GM23338 (cell line): Measurements from ENCODE around the gene LEKR1. TPM values are rescaled to one million over a fixed set of nuclear protein-coding genes. Genes with fewer than 3 reads are reported as not detected.

Source experiments
- ATAC-seq: fragments of 200-7000 bp; cut with Tn5 transposase; 3 replicates; pipeline ENCODE4 v1.9.1; 2020
- DNase-seq: peaks from one replicate; pipeline ENCODE4 v3.0.0-alpha.2; 2015; ENCODE audit warnings: low spot score
- H2AFZ ChIP-seq: fragments of 200-600 bp; sonication (generic); 2 replicates; pipeline ENCODE4 v1.8.0; 2016; ENCODE audit warnings: antibody characterized with exemption, mild to moderate bottlenecking, moderate library complexity
- H3F3A ChIP-seq: fragments of 200-600 bp; sonication (generic); replicated peaks from 2 replicates; pipeline ENCODE4 v1.8.0; 2017; ENCODE audit warnings: antibody characterized with exemption, mixed run types, low read depth
- H3K27ac ChIP-seq: fragments of 200-600 bp; sonication (generic); 2 replicates; pipeline ENCODE4 v1.6.1; 2016; ENCODE audit warnings: low read depth
- H3K27me3 ChIP-seq: fragments of 200-600 bp; sonication (generic); 2 replicates; pipeline ENCODE4 v1.8.0; 2016; ENCODE audit warnings: mild to moderate bottlenecking, mixed run types, moderate library complexity; ENCODE audit not compliant: insufficient read depth
- H3K36me3 ChIP-seq: fragments of 200-600 bp; sonication (generic); 2 replicates; pipeline ENCODE4 v1.8.0; 2016; ENCODE audit warnings: mild to moderate bottlenecking; ENCODE audit not compliant: insufficient read depth
- H3K4me1 ChIP-seq: fragments of 200-600 bp; sonication (generic); 2 replicates; pipeline ENCODE4 v1.8.0; 2016; ENCODE audit warnings: mild to moderate bottlenecking, moderate library complexity; ENCODE audit not compliant: insufficient read depth
- H3K4me2 ChIP-seq: fragments of 200-600 bp; sonication (generic); 2 replicates; pipeline ENCODE4 v1.7.1; 2017; ENCODE audit warnings: mixed run types
- H3K4me3 ChIP-seq: fragments of 200-600 bp; sonication (generic); 2 replicates; pipeline ENCODE4 v1.6.1; 2016; ENCODE audit warnings: mixed run types
- H3K79me2 ChIP-seq: fragments of 200-600 bp; sonication (generic); replicated peaks from 2 replicates; pipeline ENCODE4 v1.8.0; 2017; ENCODE audit warnings: mild to moderate bottlenecking; ENCODE audit not compliant: insufficient read depth
- H3K9me2 ChIP-seq: fragments of 200-600 bp; sonication (generic); 2 replicates; pipeline ENCODE4 v1.8.0; 2017; ENCODE audit not compliant: insufficient read depth
- H4K20me1 ChIP-seq: fragments of 200-600 bp; sonication (generic); replicated peaks from 2 replicates; pipeline ENCODE4 v1.8.0; 2017; ENCODE audit warnings: mild to moderate bottlenecking; ENCODE audit not compliant: insufficient read depth
- H3K27ac Mint-ChIP-seq: 2 replicates; pipeline ENCODE4 v1.8.0; 2020; ENCODE audit warnings: inconsistent platforms, mild to moderate bottlenecking, moderate library complexity, mixed read lengths
- H3K27me3 Mint-ChIP-seq: 3 replicates; pipeline ENCODE4 v1.8.0; 2022; ENCODE audit warnings: low read depth, mild to moderate bottlenecking, moderate library complexity, mixed read lengths, inconsistent platforms; ENCODE audit not compliant: insufficient read depth, poor library complexity
- H3K36me3 Mint-ChIP-seq: 3 replicates; pipeline ENCODE4 v1.8.0; 2021; ENCODE audit warnings: low read depth, mild to moderate bottlenecking, inconsistent platforms, moderate library complexity, mixed read lengths
- H3K4me1 Mint-ChIP-seq: 3 replicates; pipeline ENCODE4 v1.8.0; 2020; ENCODE audit warnings: mild to moderate bottlenecking, inconsistent platforms, mixed read lengths
- H3K4me3 Mint-ChIP-seq: 3 replicates; pipeline ENCODE4 v1.8.0; 2021; ENCODE audit warnings: moderate library complexity, mild to moderate bottlenecking, inconsistent platforms, mixed read lengths
- H3K9me3 Mint-ChIP-seq: 3 replicates; pipeline ENCODE4 v1.8.0; 2020; ENCODE audit warnings: moderate library complexity, mild to moderate bottlenecking, inconsistent platforms, mixed read lengths
- CREB1 ChIP-seq: fragments of 250-450 bp; sonication (Bioruptor Pico); IDR thresholded peaks from 2 replicates; pipeline ENCODE4 v1.5.0; 2020; ENCODE audit warnings: low read depth, mild to moderate bottlenecking, moderate library complexity
- CTCF ChIP-seq, 2 experiments: fragments of 200-600 bp in 1 of 2; sonication (generic) in 1 of 2; conservative IDR thresholded peaks; 2 replicates each; pipeline versions ENCODE4 v1.5.1 to v1.6.1; 2016 to 2017; ENCODE audit warnings: antibody characterized with exemption in 2 of 2, low read depth in 2 of 2, mild to moderate bottlenecking in 2 of 2, moderate library complexity in 1 of 2
- ETS1 ChIP-seq: IDR thresholded peaks from 2 replicates; pipeline ENCODE4 v1.6.1; 2016; ENCODE audit warnings: antibody characterized with exemption
- JUNB ChIP-seq: IDR thresholded peaks from one replicate; pipeline ENCODE4 v1.6.1; 2016; ENCODE audit warnings: antibody characterized with exemption; ENCODE audit not compliant: unreplicated experiment
- NANOG ChIP-seq: IDR thresholded peaks from 2 replicates; pipeline ENCODE4 v1.6.1; 2016; ENCODE audit warnings: antibody characterized with exemption, borderline replicate concordance
- REST ChIP-seq: IDR thresholded peaks from one replicate; pipeline ENCODE4 v1.6.1; 2018; ENCODE audit warnings: antibody characterized with exemption; ENCODE audit not compliant: unreplicated experiment
- STAT1 ChIP-seq: IDR thresholded peaks from one replicate; pipeline ENCODE4 v1.6.1; 2016; ENCODE audit warnings: antibody characterized with exemption; ENCODE audit not compliant: unreplicated experiment
- ZNF114 ChIP-seq: fragments of 250-450 bp; sonication (Bioruptor Pico); IDR thresholded peaks from 2 replicates; pipeline ENCODE4 v1.5.0; 2020; ENCODE audit warnings: mild to moderate bottlenecking, moderate library complexity
- ZNF331 ChIP-seq: fragments of 250-450 bp; sonication (Bioruptor Pico); IDR thresholded peaks from 2 replicates; pipeline ENCODE4 v1.5.0; 2020; ENCODE audit warnings: low read depth, mild to moderate bottlenecking, moderate library complexity
- polyA plus RNA-seq: library from polyadenylated mRNA; unstranded; fragments of >200 nt; fragmentation: Nextera tagmentation; extraction: Ambion mirVana; gene quantifications from 2 replicates; pipeline ENCODE4 v1.2.1, GENCODE V29; 2016
- total RNA-seq: library from RNA; depleted of rRNA; stranded (reverse); fragments of >200 nt; shearing (Covaris generic); gene quantifications from 2 replicates; pipeline ENCODE4 v1.2.3, GENCODE V29; 2014

LEKR1 gene
- total and polyA plus RNA-seq, 2 experiments from 2014 or later: not detected

DNA sequence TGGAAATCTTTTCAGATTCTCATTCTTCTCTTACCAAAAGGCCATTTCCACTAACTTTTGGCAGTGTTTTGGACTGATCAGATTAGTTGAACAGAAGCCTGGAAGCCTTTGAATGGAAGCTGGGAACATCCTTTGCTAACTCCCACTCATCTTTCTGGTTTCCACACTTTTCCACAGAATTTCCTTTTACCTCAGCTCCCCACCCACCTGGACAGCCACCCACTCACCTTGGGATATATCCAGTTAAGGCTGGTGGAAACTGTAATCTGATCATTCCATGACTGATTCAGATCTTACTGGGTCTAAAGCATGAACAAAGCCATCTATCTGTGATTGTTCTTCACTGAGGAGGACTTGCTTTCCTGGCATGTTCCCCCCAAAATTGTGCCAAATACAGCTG is 214.3 kb downstream of the LEKR1 start:
- no peak overlapping the region for H3K27ac Mint-ChIP-seq
- no peak overlapping the region for H2AFZ ChIP-seq

DNA sequence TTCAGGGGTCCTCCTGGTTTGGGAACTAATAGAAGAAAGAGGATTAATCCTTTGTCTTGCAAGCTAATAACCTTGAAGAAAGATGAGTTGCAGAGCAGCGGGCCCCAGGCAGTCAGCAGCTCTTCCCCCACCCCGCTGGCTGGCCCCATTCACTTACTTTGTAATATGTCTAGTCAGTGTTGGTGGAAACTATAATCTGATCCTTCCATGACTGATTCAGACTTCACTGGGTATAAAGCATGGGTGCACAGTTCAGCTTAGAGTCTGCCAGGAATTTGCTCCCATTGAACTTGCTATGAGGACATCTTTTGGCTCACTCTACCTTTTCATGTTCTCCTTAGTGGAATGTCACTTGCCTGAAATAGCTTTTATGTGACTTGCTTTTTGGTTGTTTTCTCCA is 216.1 kb downstream of the LEKR1 start:
- Histone ChIP-seq H3K4me2 (no peak overlapping the region), H2AFZ (no peak overlapping the region), H3F3A (no peaks in the 10 kb centered on the region), H3K9me2 (0 out of 2 replicates have a peak, but pooled peaks cover 3% of the 10 kb centered on the region), H3K79me2 (no peaks in the 10 kb centered on the region), H3K27ac (no peak overlapping the region), H4K20me1 (no peaks in the 10 kb centered on the region), H3K4me1 (peaks cover 4% of the 10 kb centered on the region; the same call in 1 of the 2 replicates), H3K27me3 (no peaks in the 10 kb centered on the region), H3K36me3 (no peaks in the 10 kb centered on the region), H3K4me3 (no peak overlapping the region)
- Mint-ChIP-seq H3K36me3 (no peaks in the 10 kb centered on the region), H3K9me3 (no peaks in the 10 kb centered on the region), H3K27ac (no peak overlapping the region), H3K4me1 (peaks cover 16% of the 10 kb centered on the region; the same call in 2 of the 3 replicates), H3K27me3 (peaks cover 3% of the 10 kb centered on the region), H3K4me3 (no peak overlapping the region)
- DNase-seq: no peak
- no peak for ATAC-seq
- no peak for TF ChIP-seq CTCF (conservative IDR thresholded peaks at IDR 0.05; ENCODE audit: low read depth in 2 of 2)
- no peak for TF ChIP-seq JUNB
- TF ChIP-seq ETS1: no peak
- no peak for TF ChIP-seq CREB1 (CRISPR knock-in tag)
- TF ChIP-seq STAT1: no peak
- TF ChIP-seq NANOG: no peak

More for the DNA sequence above, 214.3 kb downstream of the LEKR1 start:
- Histone ChIP-seq H3K4me3 (no peak overlapping the region), H3K27ac (no peak overlapping the region), H3K4me1 (0 out of 2 replicates have a peak, but pooled peaks cover 4% of the 10 kb centered on the region), H3F3A (no peaks in the 10 kb centered on the region), H3K4me2 (no peak overlapping the region), H3K36me3 (no peaks in the 10 kb centered on the region), H4K20me1 (no peaks in the 10 kb centered on the region), H3K79me2 (no peaks in the 10 kb centered on the region), H3K9me2 (0 out of 2 replicates have a peak, but pooled peaks cover 3% of the 10 kb centered on the region), H3K27me3 (no peaks in the 10 kb centered on the region)
- Mint-ChIP-seq H3K4me1 (peaks cover 5% of the 10 kb centered on the region; the same call in 2 of the 3 replicates), H3K36me3 (no peaks in the 10 kb centered on the region), H3K27me3 (peaks cover 3% of the 10 kb centered on the region), H3K4me3 (no peak overlapping the region), H3K9me3 (no peaks in the 10 kb centered on the region)
- TF ChIP-seq NANOG: no peak
- TF ChIP-seq ZNF114 (CRISPR knock-in tag): no peak
- TF ChIP-seq ZNF331 (CRISPR knock-in tag): no peak
- no peak for TF ChIP-seq REST
- ATAC-seq (no peak), DNase-seq (no peak)
